ENCODE results near the gene ENO2. TPM values are rescaled to one million over a fixed set of nuclear protein-coding genes. Genes with fewer than 3 reads are reported as not detected.
"Not testable (repeated sequence)": the region's sequence is repeated elsewhere in the genome, so short reads cannot be mapped to it uniquely, and the experiment has no call there.

ENO2 gene
- 12.4 and 13.2 TPM in 2 replicates for total RNA-seq (2014; rRNA removed; shearing (Covaris generic))
- 17.1 and 18.4 TPM in 2 replicates for polyA plus RNA-seq (2014; cell fraction: nucleus; rRNA removed)

GRCh38 chr12:6914246-6914946 is at the start of gene ENO2:
ENO2 (plus strand) TSS chr12:6914580; CDS start chr12:6915833, 1,253 bp downstream.
- no peak for DNase-seq (ENCODE audit: extremely low read depth, low read depth)

GRCh38 chr12:6865307-6865706 is 49.1 kb upstream of the ENO2 start:
- not testable (repeated sequence) for DNase-seq (ENCODE audit: extremely low read depth, low read depth)

GRCh38 chr12:6866163-6866919 is 48.0 kb upstream of the ENO2 start:
- DNase-seq (ENCODE audit: extremely low read depth, low read depth) = no peak

- no peak for DNase-seq (ENCODE audit: extremely low read depth, low read depth)
Observed at GRCh38 chr12:6866920-6867412, 47.4 kb upstream of the ENO2 start.

GRCh38 chr12:6867413-6868210 is 46.8 kb upstream of the ENO2 start, which contains the start of gene TPI1:
TPI1 (plus strand) TSS chr12:6867531; CDS start chr12:6867567, 36 bp downstream.
- peak; percentile 63 for DNase-seq (ENCODE audit: extremely low read depth, low read depth)

- DNase-seq (ENCODE audit: extremely low read depth, low read depth) = no peak
Observed at GRCh38 chr12:6868211-6869048, 46.0 kb upstream of the ENO2 start.

GRCh38 chr12:6869049-6870021 is 45.0 kb upstream of the ENO2 start:
- peak; percentile 58 for DNase-seq (ENCODE audit: extremely low read depth, low read depth)

- DNase-seq (ENCODE audit: extremely low read depth, low read depth) = not testable (repeated sequence)
Observed at GRCh38 chr12:6870304-6870703, 44.1 kb upstream of the ENO2 start.

- DNase-seq (ENCODE audit: extremely low read depth, low read depth) = no peak
Observed at GRCh38 chr12:6871052-6871957, 43.1 kb upstream of the ENO2 start.

GRCh38 chr12:6872073-6873048 is 42.0 kb upstream of the ENO2 start:
- peak; percentile 62 for DNase-seq (ENCODE audit: extremely low read depth, low read depth)

- DNase-seq (ENCODE audit: extremely low read depth, low read depth) = peak; percentile 87
Observed at GRCh38 chr12:6873094-6874014, 41.0 kb upstream of the ENO2 start, which contains the start of gene SPSB2. SPSB2 (minus strand) TSS chr12:6873303; CDS start chr12:6872901, 402 bp downstream.

GRCh38 chr12:6874015-6874368 is 40.4 kb upstream of the ENO2 start:
- DNase-seq (ENCODE audit: extremely low read depth, low read depth) = not testable (repeated sequence)

GRCh38 chr12:6879824-6880223 is 34.6 kb upstream of the ENO2 start:
- DNase-seq (ENCODE audit: extremely low read depth, low read depth) = not testable (repeated sequence)

- DNase-seq (ENCODE audit: extremely low read depth, low read depth) = no peak
Observed at GRCh38 chr12:6883252-6883651, 31.1 kb upstream of the ENO2 start.

- no peak for DNase-seq (ENCODE audit: extremely low read depth, low read depth)
Observed at GRCh38 chr12:6883683-6884082, 30.7 kb upstream of the ENO2 start.

All from NCI-H460 (cell line).